ENCODE data around the gene SRP9. TPM values are rescaled to one million over a fixed set of nuclear protein-coding genes. Genes with fewer than 3 reads are reported as not detected.

Gene SRP9
- total RNA-seq, 2 experiments from 2014 or later, result 198 to 225 TPM

DNA sequence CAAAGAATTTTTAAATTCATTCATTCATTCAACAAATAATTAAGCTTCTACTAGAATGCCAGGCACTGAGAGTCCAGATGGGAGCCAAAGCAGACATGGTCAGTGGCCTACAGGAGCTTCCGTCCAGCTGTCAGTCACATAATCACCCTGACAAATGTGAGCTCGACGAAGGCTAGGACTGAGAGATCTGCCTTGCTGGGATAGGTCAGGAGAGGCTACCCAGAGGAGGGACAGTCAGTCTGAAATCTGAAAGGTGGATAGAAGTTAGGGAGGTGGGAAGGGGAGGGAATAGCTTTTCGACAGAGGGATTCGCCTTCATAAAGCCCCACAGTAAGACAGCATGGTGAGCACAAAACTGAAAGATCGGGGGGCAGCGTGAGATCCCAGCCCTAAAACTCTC lies 40.6 kb downstream of the SRP9 start:
- Mint-ChIP-seq H3K36me3 (no peaks in the 10 kb centered on the region), H3K9me3 (ENCODE audit: low read depth) (no peaks in the 10 kb centered on the region), H3K27me3 (peaks cover 3% of the 10 kb centered on the region), H3K4me3 (no peak overlapping the region), H3K27ac (no peak overlapping the region), H3K4me1 (peaks cover 7% of the 10 kb centered on the region)
- ATAC-seq (no peak), DNase-seq (no peak)
- CTCF ChIA-PET, result no interaction called here

GRCh38 chr1:225819346-225820192 lies 41.9 kb downstream of the SRP9 start:
- Mint-ChIP-seq H3K4me1 (peaks cover 7% of the 10 kb centered on the region), H3K4me3 (no peak overlapping the region), H3K27me3 (peaks cover 3% of the 10 kb centered on the region), H3K9me3 (ENCODE audit: low read depth) (no peaks in the 10 kb centered on the region), H3K36me3 (no peaks in the 10 kb centered on the region), H3K27ac (no peak overlapping the region)
- CTCF ChIA-PET, result interaction anchor here (0.6 to 1.1 kb wide), 2 partner anchors 17 to 144 kb away, joined by 3 read pairs; no protein-coding TSS in a partner anchor
- ATAC-seq (no peak), DNase-seq (no peak)

DNA sequence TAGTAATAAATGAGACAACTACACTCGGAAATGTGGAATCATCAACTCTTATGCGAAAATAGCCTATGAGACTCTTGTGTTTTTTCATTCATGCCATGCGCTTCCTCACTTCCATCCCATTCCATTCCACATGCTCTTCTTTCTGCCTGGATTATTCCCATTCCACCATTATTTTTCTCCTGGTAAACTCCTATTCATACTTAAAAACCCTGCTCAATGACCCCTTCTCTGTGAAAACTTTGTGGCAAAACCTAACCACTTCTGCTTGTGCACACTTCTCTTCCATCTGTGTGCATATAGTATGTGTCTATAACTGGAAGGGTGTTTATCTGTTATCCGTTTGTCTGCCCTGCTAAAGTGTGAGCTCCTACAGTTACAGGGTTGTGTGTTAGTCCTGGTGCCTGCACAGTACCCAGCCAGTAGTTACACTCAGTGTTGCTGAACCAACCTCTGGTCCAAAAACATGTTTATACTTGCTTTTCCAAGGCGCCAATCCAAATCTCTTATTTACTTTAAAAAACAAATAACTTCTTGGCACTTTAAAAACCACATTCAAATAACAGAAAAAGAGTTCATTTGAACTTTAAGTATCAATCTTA lies 43.0 kb downstream of the SRP9 start:
- no peak for ATAC-seq
- Mint-ChIP-seq H3K4me3 (no peak overlapping the region), H3K4me1 (peaks cover 7% of the 10 kb centered on the region), H3K36me3 (no peaks in the 10 kb centered on the region), H3K27ac (no peak overlapping the region), H3K27me3 (peaks cover 3% of the 10 kb centered on the region), H3K9me3 (ENCODE audit: low read depth) (no peaks in the 10 kb centered on the region)
- DNase-seq, result no peak
- CTCF ChIA-PET, result no interaction called here

DNA sequence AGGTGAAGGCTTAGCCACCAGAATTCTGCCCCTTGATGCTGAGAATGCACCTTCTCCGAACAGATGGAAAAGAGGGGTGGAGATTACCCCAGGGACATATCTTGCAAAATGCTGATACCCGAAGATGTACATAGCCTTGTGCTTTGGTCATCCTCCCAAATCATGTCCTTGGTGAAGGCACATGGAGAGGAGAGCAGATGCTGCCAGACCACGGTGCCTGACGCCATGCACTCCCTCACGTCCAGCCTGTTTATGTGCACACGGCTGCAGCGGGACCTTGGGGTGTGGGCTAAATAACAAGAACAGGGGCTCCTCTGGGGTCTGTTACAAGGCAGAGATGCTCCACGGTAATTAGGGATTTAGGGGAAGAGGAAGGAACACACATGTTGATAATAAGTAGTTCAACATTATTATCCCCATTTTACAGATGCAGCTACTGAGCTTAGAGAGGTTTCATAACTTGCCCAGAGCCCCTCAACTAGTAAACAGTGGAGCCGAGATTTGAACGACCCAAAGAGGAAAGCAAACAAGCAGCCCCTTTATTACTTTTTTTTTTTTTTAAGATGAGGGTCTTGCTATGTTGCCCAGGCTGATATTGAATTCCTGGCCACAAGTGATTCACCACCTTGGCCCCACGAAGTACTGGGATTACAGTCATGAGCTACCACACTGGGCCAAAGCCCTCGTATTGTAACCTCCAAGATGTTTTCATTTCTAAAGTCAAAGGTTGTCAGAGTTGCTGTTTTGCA lies 45.2 kb downstream of the SRP9 start:
- no peaks in the 10 kb centered on the region for H3K9me3 Mint-ChIP-seq (ENCODE audit: low read depth)
- peaks cover 2% of the 10 kb centered on the region for H3K4me1 Mint-ChIP-seq
- peaks cover 3% of the 10 kb centered on the region for H3K27me3 Mint-ChIP-seq
- no peak for DNase-seq
- no peak overlapping the region for H3K4me3 Mint-ChIP-seq
- ATAC-seq, result no peak
- CTCF ChIA-PET, result no interaction called here
- H3K36me3 Mint-ChIP-seq, result no peaks in the 10 kb centered on the region
- no peak overlapping the region for H3K27ac Mint-ChIP-seq

GRCh38 chr1:225823811-225824261 lies 46.2 kb downstream of the SRP9 start:
- Mint-ChIP-seq H3K4me3 (no peak overlapping the region), H3K9me3 (ENCODE audit: low read depth) (no peaks in the 10 kb centered on the region), H3K4me1 (no peaks in the 10 kb centered on the region), H3K27me3 (peaks cover 3% of the 10 kb centered on the region), H3K36me3 (no peaks in the 10 kb centered on the region), H3K27ac (no peak overlapping the region)
- DNase-seq (no peak), ATAC-seq (no peak)
- CTCF ChIA-PET, result no interaction called here

GRCh38 chr1:225824533-225824941 lies 46.9 kb downstream of the SRP9 start:
- CTCF ChIA-PET, result no interaction called here
- DNase-seq (no peak), ATAC-seq (no peak)
- H3K9me3 Mint-ChIP-seq (ENCODE audit: low read depth), result no peaks in the 10 kb centered on the region
- H3K4me1 Mint-ChIP-seq, result no peaks in the 10 kb centered on the region
- no peaks in the 10 kb centered on the region for H3K36me3 Mint-ChIP-seq
- no peak overlapping the region for H3K27ac Mint-ChIP-seq
- no peak overlapping the region for H3K4me3 Mint-ChIP-seq
- peaks cover 3% of the 10 kb centered on the region for H3K27me3 Mint-ChIP-seq

DNA sequence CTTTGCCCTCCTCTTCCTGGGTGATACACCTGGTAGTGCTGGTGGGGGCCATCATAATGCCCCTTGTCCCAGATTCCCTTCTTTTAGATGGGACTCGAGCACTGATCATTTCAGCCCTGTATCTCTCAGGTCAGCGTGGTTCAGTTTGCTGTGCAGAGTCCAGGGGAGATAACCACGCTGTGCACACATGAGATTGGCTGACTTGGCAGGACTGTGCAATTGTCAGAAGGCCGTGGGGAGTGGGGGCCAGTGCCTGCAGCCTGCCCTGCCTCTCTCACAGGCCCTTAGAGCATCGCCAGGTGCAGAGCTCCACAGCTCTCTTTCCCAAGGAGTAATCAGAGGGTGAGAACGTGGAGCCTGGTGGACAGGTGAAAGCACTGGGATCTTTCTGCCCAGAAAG lies 47.5 kb downstream of the SRP9 start:
- DNase-seq (no peak), ATAC-seq (no peak)
- Mint-ChIP-seq H3K9me3 (ENCODE audit: low read depth) (no peaks in the 10 kb centered on the region), H3K4me1 (no peaks in the 10 kb centered on the region), H3K27ac (no peak overlapping the region), H3K27me3 (peaks cover 3% of the 10 kb centered on the region), H3K36me3 (no peaks in the 10 kb centered on the region), H3K4me3 (no peak overlapping the region)
- CTCF ChIA-PET, result no interaction called here

DNA sequence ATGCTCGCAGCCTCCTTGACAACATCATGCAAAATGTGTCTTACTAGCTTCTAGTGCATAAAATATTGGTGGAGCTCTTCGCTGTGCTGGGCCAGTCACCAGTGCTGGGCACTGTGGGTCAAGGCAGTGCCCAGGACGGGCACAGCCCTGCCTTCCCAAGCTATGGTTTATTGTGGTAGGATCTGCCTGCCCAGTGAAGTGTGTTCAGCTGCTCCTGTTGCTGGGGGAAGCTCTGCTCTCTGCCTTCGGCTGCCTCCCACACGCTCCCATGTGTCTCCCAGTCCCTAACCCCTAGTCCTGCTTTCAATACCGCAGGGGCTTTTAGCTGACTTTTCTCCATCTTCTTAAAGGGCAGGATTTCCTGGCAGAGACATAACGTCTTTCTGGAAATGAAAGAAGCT lies 48.0 kb downstream of the SRP9 start:
- Mint-ChIP-seq H3K27ac (no peak overlapping the region), H3K4me3 (no peak overlapping the region), H3K36me3 (no peaks in the 10 kb centered on the region), H3K4me1 (no peaks in the 10 kb centered on the region), H3K9me3 (ENCODE audit: low read depth) (no peaks in the 10 kb centered on the region), H3K27me3 (peaks cover 3% of the 10 kb centered on the region)
- CTCF ChIA-PET, result no interaction called here
- DNase-seq (no peak), ATAC-seq (no peak)

GRCh38 chr1:225827076-225827475 lies 49.5 kb downstream of the SRP9 start:
- H3K27me3 Mint-ChIP-seq, result peaks cover 3% of the 10 kb centered on the region
- H3K4me1 Mint-ChIP-seq, result no peaks in the 10 kb centered on the region
- ATAC-seq (no peak), DNase-seq (no peak)
- no peak overlapping the region for H3K27ac Mint-ChIP-seq
- no peaks in the 10 kb centered on the region for H3K9me3 Mint-ChIP-seq (ENCODE audit: low read depth)
- no peak overlapping the region for H3K4me3 Mint-ChIP-seq
- no peaks in the 10 kb centered on the region for H3K36me3 Mint-ChIP-seq
- CTCF ChIA-PET, result no interaction called here

DNA sequence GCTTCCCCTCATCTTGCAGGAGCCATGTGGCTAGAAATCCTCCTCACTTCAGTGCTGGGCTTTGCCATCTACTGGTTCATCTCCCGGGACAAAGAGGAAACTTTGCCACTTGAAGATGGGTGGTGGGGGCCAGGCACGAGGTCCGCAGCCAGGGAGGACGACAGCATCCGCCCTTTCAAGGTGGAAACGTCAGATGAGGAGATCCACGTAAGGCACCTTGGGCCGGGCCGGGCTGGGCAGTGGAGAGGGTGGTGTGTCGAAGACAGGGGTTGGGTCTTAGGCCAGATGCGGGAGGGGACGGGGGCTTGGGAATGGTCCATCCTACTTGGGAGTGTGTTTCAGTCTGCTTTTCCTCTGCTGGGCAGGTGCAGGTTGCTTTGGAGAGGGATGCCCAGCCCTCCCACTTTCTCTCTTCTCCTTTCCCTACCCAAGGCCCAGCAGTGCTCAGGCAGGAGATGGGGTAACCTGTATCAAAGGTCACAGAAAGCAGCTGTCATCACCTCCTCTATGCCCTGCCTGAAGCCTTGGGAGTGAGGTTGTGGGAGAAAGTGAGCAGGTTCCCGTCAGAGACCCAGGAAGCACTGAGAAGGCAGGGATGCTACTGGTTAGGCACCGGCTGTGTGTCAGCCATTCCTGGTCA lies 51.2 kb downstream of the SRP9 start:
- no peaks in the 10 kb centered on the region for H3K4me1 Mint-ChIP-seq

DNA sequence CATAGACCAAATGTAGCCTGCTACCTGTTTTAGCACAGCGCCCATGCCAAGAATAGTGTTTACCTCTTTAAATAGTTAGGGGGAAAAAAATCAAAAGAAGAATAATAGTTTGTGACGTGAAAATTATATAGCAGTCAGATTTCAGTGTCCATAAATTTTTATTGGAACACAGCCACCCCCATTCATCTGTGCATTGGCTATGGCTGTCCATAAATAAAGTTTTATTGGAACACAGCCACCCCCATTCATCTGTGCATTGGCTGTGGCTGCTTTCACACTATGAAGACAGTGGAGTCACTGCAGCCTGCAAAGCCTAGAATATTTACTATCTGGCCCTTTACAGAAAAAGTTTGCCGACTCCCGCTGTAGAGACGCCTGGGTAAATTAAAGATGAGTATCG lies 53.2 kb downstream of the SRP9 start:
- no peak overlapping the region for H3K27ac Mint-ChIP-seq
- no peak for ATAC-seq
- no peaks in the 10 kb centered on the region for H3K4me1 Mint-ChIP-seq
- H3K36me3 Mint-ChIP-seq, result no peaks in the 10 kb centered on the region
- CTCF ChIA-PET, result no interaction called here
- H3K27me3 Mint-ChIP-seq, result no peaks in the 10 kb centered on the region
- no peak for DNase-seq
- no peaks in the 10 kb centered on the region for H3K9me3 Mint-ChIP-seq (ENCODE audit: low read depth)
- no peak overlapping the region for H3K4me3 Mint-ChIP-seq

More for the DNA sequence above, 51.2 kb downstream of the SRP9 start:
- CTCF ChIA-PET, result no interaction called here
- Mint-ChIP-seq H3K9me3 (ENCODE audit: low read depth) (no peaks in the 10 kb centered on the region), H3K27ac (no peak overlapping the region), H3K27me3 (no peaks in the 10 kb centered on the region), H3K36me3 (no peaks in the 10 kb centered on the region), H3K4me3 (no peak overlapping the region)
- ATAC-seq, result no peak
- DNase-seq, result no peak

DNA sequence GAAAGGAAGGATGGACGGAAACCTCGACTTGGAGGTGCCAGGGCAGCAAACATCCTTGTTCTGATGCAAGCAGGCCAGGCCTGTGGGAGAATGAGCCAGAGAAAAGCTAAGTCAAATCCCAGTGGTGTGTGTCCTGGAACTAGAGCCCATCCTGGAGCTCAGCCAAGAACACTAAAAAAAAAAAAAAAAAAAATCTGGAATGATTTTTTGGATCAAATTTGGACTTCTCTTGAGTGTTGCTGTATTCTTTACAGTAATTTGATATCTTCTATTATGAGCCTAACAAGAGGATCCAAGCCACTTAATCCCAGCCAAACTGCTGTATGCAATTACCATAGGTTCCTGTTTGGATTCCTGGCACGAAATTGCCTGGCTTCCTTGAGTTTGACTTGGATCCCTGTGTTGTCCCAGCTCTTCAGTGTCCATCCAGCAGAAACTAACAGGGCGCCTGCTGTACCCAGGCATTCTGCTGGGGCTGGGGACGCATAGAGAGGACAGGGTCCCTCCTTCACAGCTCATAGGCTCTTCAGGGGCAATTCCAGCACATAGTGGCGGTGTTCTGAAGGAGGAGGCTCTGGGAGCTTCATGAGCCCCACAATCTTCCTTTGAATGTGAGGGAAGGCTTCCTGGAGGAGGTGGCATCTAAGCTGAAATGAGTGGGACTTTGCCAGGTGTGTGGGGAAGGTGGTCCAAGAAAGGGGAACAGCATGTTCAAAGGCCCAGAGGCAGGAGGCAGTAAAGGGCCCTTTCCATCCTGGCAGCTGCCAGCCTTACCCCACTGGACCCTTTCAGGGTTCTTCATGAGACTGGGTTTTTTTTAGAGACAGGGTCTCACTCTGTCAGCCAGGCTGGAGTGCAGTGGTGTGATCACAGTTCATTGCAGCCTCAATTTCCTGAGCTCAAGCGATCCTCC lies 57.0 kb downstream of the SRP9 start:
- DNase-seq (no peak), ATAC-seq (no peak)
- CTCF ChIA-PET, result interaction anchor here (0.6 kb wide), 1 partner anchor 8 kb away, joined by 3 read pairs; no protein-coding TSS in a partner anchor
- Mint-ChIP-seq H3K27ac (no peak overlapping the region), H3K27me3 (no peaks in the 10 kb centered on the region), H3K9me3 (ENCODE audit: low read depth) (no peaks in the 10 kb centered on the region), H3K36me3 (no peaks in the 10 kb centered on the region), H3K4me3 (no peak overlapping the region), H3K4me1 (no peaks in the 10 kb centered on the region)

DNA sequence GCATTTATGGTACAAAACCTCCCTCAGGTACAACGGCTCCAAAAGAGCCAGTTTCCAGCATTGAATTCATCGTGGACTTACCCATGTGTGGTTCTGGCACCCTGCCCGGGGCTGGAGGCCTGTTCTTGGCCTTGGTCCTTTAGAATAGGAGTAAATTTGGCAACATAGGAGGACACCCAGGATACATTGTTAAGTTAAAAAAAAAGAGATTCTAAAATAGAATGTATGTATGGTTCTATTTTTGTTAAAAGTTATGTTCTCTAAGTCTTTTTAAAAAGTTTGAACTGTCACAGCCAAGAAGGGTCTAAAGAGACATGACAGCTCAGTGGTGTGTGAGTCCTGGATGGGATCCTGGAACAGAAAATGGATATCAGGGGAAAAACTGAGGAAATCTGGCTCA lies 58.2 kb downstream of the SRP9 start:
- Mint-ChIP-seq H3K4me3 (no peak overlapping the region), H3K9me3 (ENCODE audit: low read depth) (no peaks in the 10 kb centered on the region), H3K27ac (no peak overlapping the region), H3K27me3 (no peaks in the 10 kb centered on the region), H3K36me3 (no peaks in the 10 kb centered on the region), H3K4me1 (no peaks in the 10 kb centered on the region)
- CTCF ChIA-PET, result no interaction called here
- DNase-seq (no peak), ATAC-seq (no peak)

Measured in activated CD8-positive, alpha-beta memory T cell treated with anti-CD3 and anti-CD28 coated beads, Interleukin-2, amount 10 ng/mL, durations not matched to agents 7 days and 5 days (primary cell).